ENCODE measurements around the gene VSTM4. TPM values are rescaled to one million over a fixed set of nuclear protein-coding genes. Genes with fewer than 3 reads are reported as not detected.

VSTM4 gene
- total and polyA plus RNA-seq, 2 of the 4 experiments (the other 2 are of a cell fraction): 2.4 to 2.9 TPM

DNA sequence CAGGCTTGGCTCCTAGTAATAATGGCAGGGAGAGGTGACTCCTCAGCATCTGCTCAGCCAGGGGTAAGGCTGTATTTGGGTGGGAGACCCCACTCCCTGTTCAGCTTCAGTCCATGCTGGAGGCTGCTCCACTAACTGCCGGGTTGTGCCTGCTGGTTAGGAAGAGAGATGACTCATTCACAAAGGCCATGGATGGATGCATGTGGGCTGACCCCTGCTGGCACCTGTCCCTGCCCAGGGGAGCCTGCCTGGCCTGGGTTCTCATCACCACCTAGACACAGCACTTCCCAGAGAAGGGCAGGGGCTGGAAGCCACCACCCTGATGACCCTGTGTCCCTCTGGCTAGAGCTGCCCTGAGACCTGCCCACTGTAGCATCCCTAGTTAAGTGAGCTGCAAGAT, 59.0 kb downstream of the VSTM4 start:
- dilution Hi-C loops (cut with HindIII; ENCODE audit: low sequenced_read_pairs, unreplicated experiment): no loop called here
- H2AFZ ChIP-seq (replicated peaks; ENCODE audit: low read length, poor library complexity): no peak overlapping the region

More for the DNA sequence above, 59.0 kb downstream of the VSTM4 start:
- Histone ChIP-seq H4K8ac (ENCODE audit: low read depth in 2 of 2, low read length in 2 of 2) (no peak overlapping the region), H3K36me3 (ENCODE audit: control insufficient read depth, insufficient read depth, low read length) (peaks cover 7% of the 10 kb centered on the region; the same call in 1 of the 2 replicates), H3K4ac (ENCODE audit: low read depth, low read length) (no peak overlapping the region), H3K9me1 (ENCODE audit: insufficient read depth, low read length) (peaks cover 7% of the 10 kb centered on the region; the same call in 1 of the 2 replicates), H4K20me1 (ENCODE audit: insufficient read depth, low read length) (no peaks in the 10 kb centered on the region; the same call in 1 of the 2 replicates), H2AK5ac (ENCODE audit: low read depth, low read length) (no peak overlapping the region), H2BK5ac (ENCODE audit: low read depth, low read length, poor library complexity, severe bottlenecking) (no peak overlapping the region), H3K4me3 (ENCODE audit: insufficient read depth, low read depth, low read length) (no peak overlapping the region), H3K9ac (ENCODE audit: low read depth, low read length) (no peak overlapping the region), H2AK9ac (replicated peaks; ENCODE audit: low read depth, low read length, poor library complexity) (no peak overlapping the region), H3K9me3 (ENCODE audit: control insufficient read depth, insufficient read depth, low read length) (no peaks in the 10 kb centered on the region), H3K27me3 (ENCODE audit: control insufficient read depth, insufficient read depth, low read length) (no peaks in the 10 kb centered on the region), H3K27ac (ENCODE audit: insufficient read depth, low read length) (no peak overlapping the region), H4K91ac (ENCODE audit: insufficient read depth, low read depth, low read length) (no peak overlapping the region), H2BK120ac (ENCODE audit: low read depth, low read length) (no peak overlapping the region), H3K4me2 (ENCODE audit: low read depth, low read length) (no peak overlapping the region), H2BK15ac (ENCODE audit: low read depth, low read length) (no peak overlapping the region), H3K79me1 (ENCODE audit: low read depth in 1 of 2, low read length in 2 of 2) (no peaks in the 10 kb centered on the region), H4K5ac (ENCODE audit: low read depth, low read length) (no peak overlapping the region), H3K18ac (ENCODE audit: low read depth, low read length) (no peak overlapping the region), H3K56ac (ENCODE audit: extremely low read depth, insufficient read depth, low read length) (no peak overlapping the region), H2BK20ac (ENCODE audit: low read depth, low read length) (no peak overlapping the region), H3K14ac (replicated peaks; ENCODE audit: low read depth, low read length) (no peak overlapping the region), H3K4me1 (ENCODE audit: control insufficient read depth, insufficient read depth, low read length) (peaks cover 6% of the 10 kb centered on the region; the same call in 1 of the 2 replicates), H3K23ac (ENCODE audit: low read depth, low read length) (no peak overlapping the region)
- no TSS peak for BruUV-seq (replicated peaks)
- CTCF ChIA-PET: no interaction called here
- POLR2A ChIA-PET (ENCODE audit: unreplicated experiment): no interaction called here
- ATAC-seq (ENCODE audit: low read depth) (peak; percentile 68), DNase-seq (peak; percentile 14)
- in situ Hi-C loops (cut with MboI; ENCODE audit: low sequenced_read_pairs): no loop called here
- no CpG with 5 or more reads among the region's 1 CpG for WGBS, 2 experiments (ENCODE audit: extremely low coverage in 2 of 2, insufficient read length in 1 of 2)
- intact Hi-C loops (cut with micrococcal nuclease): no loop called here
- no peak for TF ChIP-seq CHD1 (IDR thresholded peaks at IDR 0.05; ENCODE audit: low read depth, low read length)
- no peak for TF ChIP-seq BHLHE40 (IDR thresholded peaks at IDR 0.05; ENCODE audit: low read depth, low read length)
- no peak for TF ChIP-seq SMC3 (IDR thresholded peaks at IDR 0.05; ENCODE audit: low read depth, low read length)
- TF ChIP-seq NFE2L2 (IDR thresholded peaks at IDR 0.05; ENCODE audit: low read depth, low read length): no peak
- no peak for TF ChIP-seq FOS (IDR thresholded peaks at IDR 0.05; ENCODE audit: low read depth, low read length)
- TF ChIP-seq, protein P1, sequence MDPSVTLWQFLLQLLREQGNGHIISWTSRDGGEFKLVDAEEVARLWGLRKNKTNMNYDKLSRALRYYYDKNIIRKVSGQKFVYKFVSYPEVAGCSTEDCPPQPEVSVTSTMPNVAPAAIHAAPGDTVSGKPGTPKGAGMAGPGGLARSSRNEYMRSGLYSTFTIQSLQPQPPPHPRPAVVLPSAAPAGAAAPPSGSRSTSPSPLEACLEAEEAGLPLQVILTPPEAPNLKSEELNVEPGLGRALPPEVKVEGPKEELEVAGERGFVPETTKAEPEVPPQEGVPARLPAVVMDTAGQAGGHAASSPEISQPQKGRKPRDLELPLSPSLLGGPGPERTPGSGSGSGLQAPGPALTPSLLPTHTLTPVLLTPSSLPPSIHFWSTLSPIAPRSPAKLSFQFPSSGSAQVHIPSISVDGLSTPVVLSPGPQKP (IDR thresholded peaks at IDR 0.05; ENCODE audit: borderline replicate concordance, low read depth, low read length): no peak
- no peak for TF ChIP-seq MXI1 (IDR thresholded peaks at IDR 0.05; ENCODE audit: borderline replicate concordance, low read depth, low read length)
- no peak for TF ChIP-seq RFX5 (IDR thresholded peaks at IDR 0.05; ENCODE audit: low read depth, low read length)
- TF ChIP-seq POLR2A (IDR thresholded peaks at IDR 0.05; ENCODE audit: low read depth, low read length): no peak
